GM23248 (cell line): Measurements from ENCODE around the gene SLC2A1.

ENCODE experiments used
- EZH2 ChIP-seq: fragments of 200-600 bp; sonication (generic); IDR thresholded peaks from 2 replicates; pipeline ENCODE4 v1.6.1; 2018; ENCODE audit warnings: antibody characterized with exemption, mild to moderate bottlenecking; ENCODE audit not compliant: insufficient read depth, poor library complexity, severe bottlenecking
- EZH2phosphoT487 ChIP-seq: fragments of 200-600 bp; sonication (generic); IDR thresholded peaks from 2 replicates; pipeline ENCODE4 v1.6.1; 2018; ENCODE audit warnings: antibody characterized with exemption, moderate library complexity, mild to moderate bottlenecking, low read depth; ENCODE audit not compliant: insufficient read depth

DNA sequence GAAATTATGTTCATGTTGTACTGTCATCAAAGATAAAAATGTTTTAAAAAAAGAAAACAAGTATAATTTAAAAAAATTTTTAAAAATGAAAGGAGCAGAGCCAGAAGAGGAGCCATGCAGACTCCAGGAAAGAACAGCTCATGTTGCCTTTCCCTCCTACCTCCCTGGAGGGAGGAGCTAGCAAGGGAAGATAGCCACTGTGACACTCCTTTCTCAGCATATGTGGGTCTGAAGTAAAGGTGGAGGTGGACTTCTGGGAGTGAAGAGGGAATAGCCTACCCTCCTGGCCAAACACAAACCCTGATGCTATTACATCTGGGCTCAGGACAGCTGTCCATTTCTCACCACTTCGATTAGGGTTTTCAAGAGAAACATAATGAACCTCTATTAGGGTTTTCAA, 54.2 kb downstream of the SLC2A1 start:
- no peak for TF ChIP-seq EZH2
- no peak for TF ChIP-seq EZH2phosphoT487
